MCF 10A (cell line): Measurements from ENCODE around the gene CFAP46. TPM values are rescaled to one million over a fixed set of nuclear protein-coding genes. Genes with fewer than 3 reads are reported as not detected.

Experiments used
- BruUV-seq: library from RNA; stranded (reverse); fragments of 400-500 nt; replicated peaks from 2 replicates; lab custom pipeline; 2021; lab: Mats Ljungman, UMichigan
- CTCF ChIA-PET: fragments of 300-600 bp; sonication (Branson Sonifier 250); formaldehyde crosslinking; extraction: SDS; loops from one replicate; lab custom pipeline; 2021; ENCODE audit warnings: antibody characterized with exemption, inconsistent platforms; lab: Yijun Ruan, JAX
- POLR2A ChIA-PET: fragments of 300-600, 350-650 bp; sonication (Branson Sonifier 250); formaldehyde crosslinking; extraction: SDS; loops from one replicate; lab custom pipeline; 2020; ENCODE audit warnings: antibody characterized with exemption, inconsistent platforms; lab: Yijun Ruan, JAX
- DNase-seq: peaks from one replicate; pipeline ENCODE4 v3.0.0-alpha.2; 2018; ENCODE audit not compliant: unreplicated experiment
- H3K27ac Mint-ChIP-seq: one replicate; pipeline ENCODE4 v1.8.0; 2022; ENCODE audit warnings: mild to moderate bottlenecking, low read depth, mixed read lengths; ENCODE audit not compliant: unreplicated experiment
- H3K27me3 Mint-ChIP-seq: one replicate; pipeline ENCODE4 v1.8.0; 2022; ENCODE audit warnings: mixed read lengths; ENCODE audit not compliant: insufficient read depth, unreplicated experiment
- H3K36me3 Mint-ChIP-seq: one replicate; pipeline ENCODE4 v1.8.0; 2022; ENCODE audit warnings: mild to moderate bottlenecking, moderate library complexity, mixed read lengths; ENCODE audit not compliant: insufficient read depth, unreplicated experiment
- H3K4me1 Mint-ChIP-seq: one replicate; pipeline ENCODE4 v1.8.0; 2022; ENCODE audit warnings: mixed read lengths; ENCODE audit not compliant: insufficient read depth, unreplicated experiment
- H3K4me3 Mint-ChIP-seq: one replicate; pipeline ENCODE4 v1.8.0; 2022; ENCODE audit warnings: mild to moderate bottlenecking, moderate library complexity, mixed read lengths; ENCODE audit not compliant: unreplicated experiment
- H3K9me3 Mint-ChIP-seq: one replicate; pipeline ENCODE4 v1.8.0; 2022; ENCODE audit warnings: mixed read lengths; ENCODE audit not compliant: unreplicated experiment
- intact Hi-C: fragments of 100-400 bp; cut with micrococcal nuclease; formaldehyde crosslinking; loops from 2 replicates; pipeline ENCODE4 v1.14.1; 2022
- total RNA-seq: library from RNA; stranded (reverse); gene quantifications from 2 replicates; pipeline ENCODE4 v1.2.3, GENCODE V29; 2022
- TF ChIP-seq, protein P1 (sequence below): fragments of 200-600 bp; IDR thresholded peaks from one replicate; pipeline ENCODE4 v1.8.0; 2022; ENCODE audit warnings: antibody characterized with exemption, mild to moderate bottlenecking; ENCODE audit not compliant: unreplicated experiment

CFAP46 gene
- total RNA-seq, 1 experiment from 2014 or later, result 0.33 TPM

DNA sequence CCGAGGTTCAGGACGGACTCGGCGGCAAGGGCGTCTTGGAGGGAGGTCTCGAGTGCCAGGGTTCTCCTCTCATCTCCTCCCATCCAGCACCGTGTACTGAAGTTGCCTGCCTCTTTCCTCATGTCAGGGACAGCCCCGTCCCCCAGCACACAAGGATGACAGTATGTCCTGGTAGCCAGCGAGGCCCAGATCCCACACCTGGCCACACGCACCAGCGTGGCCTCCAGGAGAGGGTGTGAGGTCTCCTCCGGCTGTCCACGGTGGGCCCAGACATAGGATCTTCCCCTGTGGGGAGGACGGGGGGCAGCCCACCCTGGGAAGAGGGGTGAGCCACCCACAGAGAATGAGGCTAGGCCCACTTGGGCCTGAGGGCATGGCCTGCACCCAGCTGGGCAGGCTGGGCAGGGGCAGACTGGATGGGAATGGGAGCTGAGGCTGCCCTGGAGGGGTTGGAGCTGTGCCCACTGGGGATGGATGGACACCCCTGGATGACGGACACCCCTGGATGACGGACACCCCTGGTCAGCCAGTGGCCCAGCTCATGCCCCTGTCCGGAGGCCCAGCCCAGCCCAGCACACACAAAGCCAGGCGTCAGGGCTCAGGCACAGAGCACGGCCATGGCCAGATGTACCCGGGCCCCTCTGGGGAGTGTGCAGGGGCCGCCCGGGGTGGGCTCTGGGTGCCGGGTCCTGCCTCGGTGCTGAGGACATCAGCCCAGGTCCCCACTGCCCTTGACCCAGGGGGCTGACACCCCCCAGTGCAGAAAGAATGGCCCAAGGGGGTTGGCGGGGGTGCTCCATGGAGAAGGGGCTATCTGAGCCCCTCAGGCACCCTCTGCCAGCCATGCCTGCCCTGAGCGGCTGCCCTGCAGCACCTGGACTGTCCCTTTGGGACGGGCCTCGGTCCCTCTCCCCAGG lies 30.9 kb upstream of the CFAP46 start:
- Mint-ChIP-seq H3K36me3 (no peaks in the 10 kb centered on the region), H3K27ac (no peak overlapping the region), H3K4me3 (no peak overlapping the region), H3K9me3 (peaks cover 8% of the 10 kb centered on the region), H3K27me3 (peaks cover 47% of the 10 kb centered on the region), H3K4me1 (no peaks in the 10 kb centered on the region)
- no peak for DNase-seq
- BruUV-seq, result no TSS peak
- CTCF ChIA-PET, result no interaction called here
- POLR2A ChIA-PET, result no interaction called here
- TF ChIP-seq, protein P1, sequence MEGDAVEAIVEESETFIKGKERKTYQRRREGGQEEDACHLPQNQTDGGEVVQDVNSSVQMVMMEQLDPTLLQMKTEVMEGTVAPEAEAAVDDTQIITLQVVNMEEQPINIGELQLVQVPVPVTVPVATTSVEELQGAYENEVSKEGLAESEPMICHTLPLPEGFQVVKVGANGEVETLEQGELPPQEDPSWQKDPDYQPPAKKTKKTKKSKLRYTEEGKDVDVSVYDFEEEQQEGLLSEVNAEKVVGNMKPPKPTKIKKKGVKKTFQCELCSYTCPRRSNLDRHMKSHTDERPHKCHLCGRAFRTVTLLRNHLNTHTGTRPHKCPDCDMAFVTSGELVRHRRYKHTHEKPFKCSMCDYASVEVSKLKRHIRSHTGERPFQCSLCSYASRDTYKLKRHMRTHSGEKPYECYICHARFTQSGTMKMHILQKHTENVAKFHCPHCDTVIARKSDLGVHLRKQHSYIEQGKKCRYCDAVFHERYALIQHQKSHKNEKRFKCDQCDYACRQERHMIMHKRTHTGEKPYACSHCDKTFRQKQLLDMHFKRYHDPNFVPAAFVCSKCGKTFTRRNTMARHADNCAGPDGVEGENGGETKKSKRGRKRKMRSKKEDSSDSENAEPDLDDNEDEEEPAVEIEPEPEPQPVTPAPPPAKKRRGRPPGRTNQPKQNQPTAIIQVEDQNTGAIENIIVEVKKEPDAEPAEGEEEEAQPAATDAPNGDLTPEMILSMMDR, result no peak
- intact Hi-C loops, result no loop called here

DNA sequence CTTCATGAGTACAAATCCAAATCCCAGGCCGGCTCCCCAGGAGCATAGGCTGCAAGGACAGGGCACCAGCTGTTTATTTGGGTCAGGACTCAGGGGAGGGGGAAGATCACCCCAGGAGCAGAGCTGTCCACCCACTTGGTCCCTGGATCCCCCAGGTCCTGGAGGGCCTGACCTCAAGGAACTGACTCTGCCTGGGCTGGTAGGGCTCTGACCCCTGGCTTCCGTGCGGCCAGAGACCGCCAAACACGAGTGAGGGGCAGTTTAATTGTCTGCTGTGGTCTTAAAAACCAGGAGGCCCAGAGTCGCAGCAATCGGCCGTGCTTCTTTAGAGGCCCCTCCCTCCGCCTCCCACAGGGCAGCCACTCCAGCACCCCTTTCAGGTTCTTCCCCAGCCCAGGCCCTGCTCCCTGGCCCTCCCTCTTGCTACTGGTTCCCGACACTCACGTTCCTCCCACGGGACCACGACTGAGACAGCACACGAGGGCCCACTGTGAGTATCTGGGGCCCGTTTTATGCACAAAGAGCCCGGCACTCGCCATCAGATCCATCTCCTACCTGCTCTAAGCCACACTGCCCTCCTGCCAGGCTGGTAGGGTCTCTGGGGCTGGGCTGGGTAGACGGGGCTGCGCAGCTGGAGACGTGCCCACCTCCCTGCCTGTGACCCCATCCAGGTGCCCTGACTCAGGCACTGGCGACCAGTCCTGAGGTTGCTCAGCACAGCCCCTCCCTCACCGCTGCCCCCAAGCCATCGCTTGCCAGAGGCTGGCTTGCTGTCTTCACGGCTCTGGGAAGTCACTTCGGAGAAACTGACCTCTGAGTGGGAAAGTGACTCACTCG lies 30.0 kb upstream of the CFAP46 start:
- intact Hi-C loops, result no loop called here
- POLR2A ChIA-PET, result no interaction called here
- no peaks in the 10 kb centered on the region for H3K4me1 Mint-ChIP-seq
- TF ChIP-seq, protein P1, result no peak
- no peak for DNase-seq
- no TSS peak for BruUV-seq
- H3K4me3 Mint-ChIP-seq, result no peak overlapping the region
- H3K36me3 Mint-ChIP-seq, result no peaks in the 10 kb centered on the region
- CTCF ChIA-PET, result no interaction called here
- peaks cover 52% of the 10 kb centered on the region for H3K27me3 Mint-ChIP-seq
- H3K27ac Mint-ChIP-seq, result no peak overlapping the region
- H3K9me3 Mint-ChIP-seq, result peaks cover 8% of the 10 kb centered on the region

DNA sequence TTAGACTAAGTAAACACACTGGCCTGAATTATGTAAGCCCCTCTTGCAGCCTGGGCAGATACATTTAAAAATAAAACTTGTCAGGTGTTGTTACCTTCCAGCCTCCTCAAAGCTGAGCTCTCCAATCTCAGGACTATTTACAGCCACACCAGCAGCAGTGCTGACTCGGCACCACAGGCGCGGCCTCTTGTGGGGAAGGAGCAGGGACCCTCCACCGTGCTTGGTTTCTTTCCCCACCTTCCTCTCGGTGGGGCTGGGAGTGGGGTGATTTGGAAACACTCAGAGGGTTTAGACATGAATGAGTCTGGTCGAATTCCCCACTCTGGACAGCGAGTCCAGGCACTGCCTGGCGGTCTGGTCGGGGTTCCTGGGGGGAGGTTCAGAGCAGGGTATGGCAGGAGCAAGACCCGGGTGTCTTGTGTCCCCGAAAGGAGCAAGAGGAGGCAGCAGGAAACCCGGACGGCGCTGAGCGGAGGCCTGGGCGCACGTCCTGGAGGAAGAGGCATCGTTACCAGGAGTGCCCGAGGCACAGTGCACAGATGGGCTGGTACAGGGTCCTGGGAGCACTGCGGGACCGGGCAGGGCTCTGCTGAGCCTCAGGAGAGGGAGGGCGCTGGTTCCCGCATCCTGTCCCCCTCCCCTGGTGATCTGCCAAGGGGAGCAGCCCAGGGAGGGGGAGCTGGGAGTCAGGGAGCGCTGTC lies 29.2 kb upstream of the CFAP46 start:
- Mint-ChIP-seq H3K27me3 (peaks cover 52% of the 10 kb centered on the region), H3K9me3 (peaks cover 8% of the 10 kb centered on the region), H3K4me1 (no peaks in the 10 kb centered on the region), H3K36me3 (no peaks in the 10 kb centered on the region), H3K27ac (no peak overlapping the region), H3K4me3 (no peak overlapping the region)
- no TSS peak for BruUV-seq
- intact Hi-C loops, result no loop called here
- no peak for DNase-seq
- CTCF ChIA-PET, result no interaction called here
- TF ChIP-seq, protein P1, result no peak
- POLR2A ChIA-PET, result no interaction called here
